H1 (cell line): ENCODE data around the gene MKI67. TPM values are rescaled to one million over a fixed set of nuclear protein-coding genes. Genes with fewer than 3 reads are reported as not detected.

Experiments
- CTCF ChIA-PET: fragments of 300-600 bp; sonication (Branson Sonifier 250); formaldehyde crosslinking; loops from one replicate; lab custom pipeline; 2021; ENCODE audit not compliant: partially characterized antibody; lab: Charles Lee
- POLR2A ChIA-PET: fragments of 300-600 bp; sonication (Branson Sonifier 250); formaldehyde crosslinking; loops from one replicate; lab custom pipeline; 2021; ENCODE audit warnings: inconsistent platforms; ENCODE audit not compliant: partially characterized antibody; lab: Charles Lee
- DNase-seq, 2 experiments: peaks; one replicate each; pipeline versions ENCODE4 v3.0.0 to v3.0.0-alpha.2; 2010 to 2022; ENCODE audit warnings: low spot score in 2 of 2, low read depth in 1 of 2, mixed read lengths in 1 of 2
- FAIRE-seq: peaks from 2 replicates; lab custom pipeline; 2011; peaks lifted over from hg19 to GRCh38; lab: Jason Lieb, UNC
- H2AFZ ChIP-seq: 2 replicates; pipeline ENCODE4 v1.8.1; 2012; ENCODE audit warnings: low read length, inconsistent platforms
- H2AK5ac ChIP-seq: 2 replicates; pipeline ENCODE4 v1.6.1; 2013; ENCODE audit warnings: low read depth, low read length
- H2BK120ac ChIP-seq: replicated peaks from 2 replicates; pipeline ENCODE3; 2013; ENCODE audit warnings: low read depth, low read length, inconsistent platforms
- H2BK12ac ChIP-seq: 2 replicates; pipeline ENCODE4 v1.6.1; 2013; ENCODE audit warnings: low read depth, low read length
- H2BK15ac ChIP-seq: 2 replicates; pipeline ENCODE4 v1.6.1; 2013; ENCODE audit warnings: low read length
- H2BK20ac ChIP-seq: 2 replicates; pipeline ENCODE4 v1.6.1; 2013; ENCODE audit warnings: low read length
- H2BK5ac ChIP-seq: 2 replicates; pipeline ENCODE4 v1.6.1; 2013; ENCODE audit warnings: low read depth, low read length
- H3K14ac ChIP-seq: 2 replicates; pipeline ENCODE4 v1.6.1; 2013; ENCODE audit warnings: inconsistent platforms; ENCODE audit not compliant: insufficient read length
- H3K18ac ChIP-seq: 2 replicates; pipeline ENCODE4 v1.6.1; 2013; ENCODE audit warnings: low read length; ENCODE audit errors: extremely low read depth
- H3K23ac ChIP-seq: 2 replicates; pipeline ENCODE4 v1.6.1; 2013; ENCODE audit warnings: inconsistent platforms; ENCODE audit not compliant: insufficient read length
- H3K23me2 ChIP-seq: 2 replicates; pipeline ENCODE4 v1.6.1; 2013; ENCODE audit warnings: low read depth, low read length
- H3K27ac ChIP-seq: 2 replicates; pipeline ENCODE4 v1.6.1; 2011; ENCODE audit warnings: low read depth, low read length, inconsistent platforms
- H3K27me3 ChIP-seq, 4 experiments: replicated peaks in 1 of 4; 1 replicate in 1 of 4; 2 replicates in 3 of 4; pipeline versions ENCODE4 v1.6.1 to v1.8.1; 2011 to 2013; ENCODE audit warnings: low read length in 3 of 4, mild to moderate bottlenecking in 3 of 4, inconsistent platforms in 2 of 4, mixed read lengths in 2 of 4, moderate library complexity in 1 of 4; ENCODE audit not compliant: control insufficient read depth in 3 of 4, insufficient read depth in 3 of 4; ENCODE audit errors: extremely low read depth in 1 of 4
- H3K36me3 ChIP-seq, 4 experiments: 2 replicates each; pipeline versions ENCODE4 v1.6.1 to v1.8.1; 2011 to 2013; ENCODE audit warnings: mild to moderate bottlenecking in 4 of 4, low read length in 3 of 4, moderate library complexity in 2 of 4, control low read depth in 1 of 4, inconsistent platforms in 1 of 4; ENCODE audit not compliant: insufficient read depth in 4 of 4, control insufficient read depth in 2 of 4
- H3K4ac ChIP-seq: replicated peaks from 2 replicates; pipeline ENCODE3; 2013; ENCODE audit warnings: low read length, low read depth, mixed read lengths, inconsistent platforms; ENCODE audit not compliant: insufficient read length
- H3K4me1 ChIP-seq, 4 experiments: replicated peaks in 1 of 4; 1 replicate in 1 of 4; 2 replicates in 3 of 4; pipeline versions ENCODE4 v1.6.1 to v1.8.1; 2011 to 2013; ENCODE audit warnings: low read length in 3 of 4, inconsistent platforms in 2 of 4, mixed read lengths in 1 of 4; ENCODE audit not compliant: insufficient read depth in 4 of 4, control insufficient read depth in 3 of 4
- H3K4me2 ChIP-seq, 2 experiments: 2 replicates each; pipeline versions ENCODE4 v1.6.1 to v1.8.1; 2011 to 2013; ENCODE audit warnings: low read depth in 2 of 2, low read length in 2 of 2, control low read depth in 1 of 2, inconsistent platforms in 1 of 2, mild to moderate bottlenecking in 1 of 2; ENCODE audit not compliant: insufficient read depth in 1 of 2
- H3K4me3 ChIP-seq, 4 experiments: fragments of 200-600, 300-600 bp in 1 of 4; sonication (generic), shearing (Covaris generic), sonication (Bioruptor Twin) in 1 of 4; 2 replicates each; pipeline versions ENCODE4 v1.5.1 to v1.8.1; 2011 to 2016; ENCODE audit warnings: low read length in 4 of 4, low read depth in 3 of 4, control low read depth in 2 of 4, inconsistent platforms in 2 of 4, mild to moderate bottlenecking in 2 of 4, mixed read lengths in 1 of 4, moderate library complexity in 1 of 4; ENCODE audit not compliant: insufficient read depth in 2 of 4; ENCODE audit errors: extremely low read depth in 1 of 4
- H3K56ac ChIP-seq: replicated peaks from 2 replicates; pipeline ENCODE3; 2013; ENCODE audit warnings: low read depth, mild to moderate bottlenecking, mixed read lengths, low read length, inconsistent platforms; ENCODE audit not compliant: insufficient read length
- H3K79me1 ChIP-seq: 2 replicates; pipeline ENCODE4 v1.6.1; 2013; ENCODE audit warnings: low read depth, low read length, control low read depth
- H3K79me2 ChIP-seq, 2 experiments: 2 replicates each; pipeline versions ENCODE4 v1.6.1 to v1.8.1; 2012 to 2013; ENCODE audit warnings: low read length in 2 of 2, mild to moderate bottlenecking in 2 of 2, inconsistent platforms in 1 of 2; ENCODE audit not compliant: insufficient read depth in 2 of 2, control insufficient read depth in 1 of 2
- H3K9ac ChIP-seq, 4 experiments: replicated peaks in 1 of 4; 1 replicate in 1 of 4; 2 replicates in 3 of 4; pipeline versions ENCODE4 v1.6.1 to v1.8.1; 2011 to 2013; ENCODE audit warnings: low read depth in 3 of 4, low read length in 3 of 4, control low read depth in 2 of 4, mild to moderate bottlenecking in 2 of 4, moderate library complexity in 2 of 4, inconsistent platforms in 1 of 4; ENCODE audit errors: extremely low read depth in 1 of 4
- H3K9me3 ChIP-seq, 2 experiments: 2 replicates each; pipeline versions ENCODE4 v1.6.1 to v1.8.1; 2012 to 2013; ENCODE audit warnings: mild to moderate bottlenecking in 2 of 2, moderate library complexity in 2 of 2, control low read depth in 1 of 2, inconsistent platforms in 1 of 2, low read depth in 1 of 2, low read length in 1 of 2, mixed read lengths in 1 of 2; ENCODE audit not compliant: insufficient read depth in 2 of 2
- H4K20me1 ChIP-seq, 2 experiments: replicated peaks in 1 of 2; 2 replicates each; pipeline versions ENCODE3 to v1.8.1; 2011 to 2013; ENCODE audit warnings: inconsistent platforms in 2 of 2, low read length in 2 of 2, mild to moderate bottlenecking in 1 of 2; ENCODE audit not compliant: insufficient read depth in 2 of 2, control insufficient read depth in 1 of 2
- H4K5ac ChIP-seq: 2 replicates; pipeline ENCODE4 v1.6.1; 2013; ENCODE audit warnings: low read length, low read depth, mixed read lengths, inconsistent platforms; ENCODE audit not compliant: insufficient read length
- H4K8ac ChIP-seq: 2 replicates; pipeline ENCODE4 v1.8.0; 2013; ENCODE audit warnings: mild to moderate bottlenecking, moderate library complexity, low read length, inconsistent platforms; ENCODE audit not compliant: insufficient read depth; ENCODE audit errors: extremely low read depth
- H4K91ac ChIP-seq: replicated peaks from 2 replicates; pipeline ENCODE3; 2013; ENCODE audit warnings: low read length, mixed read lengths, inconsistent platforms; ENCODE audit not compliant: insufficient read length
- CBX8 ChIP-seq: fragments of 300-800, 300-1000 bp; sonication (generic); IDR thresholded peaks from 2 replicates; pipeline ENCODE4 v1.7.1; 2016; ENCODE audit warnings: low read depth, low read length, borderline replicate concordance
- GTF2F1 ChIP-seq: IDR thresholded peaks from 2 replicates; pipeline ENCODE4 v1.6.1; 2012; ENCODE audit warnings: low read depth, low read length, improper control_type of control experiment, borderline replicate concordance
- HDAC2 ChIP-seq, 2 experiments: fragments of 300-600 bp in 1 of 2; sonication (generic) in 1 of 2; IDR thresholded peaks; 2 replicates each; pipeline ENCODE4 v1.6.1; 2011 to 2012; ENCODE audit warnings: low read depth in 2 of 2, low read length in 2 of 2, mild to moderate bottlenecking in 2 of 2, moderate library complexity in 2 of 2, borderline replicate concordance in 1 of 2, inconsistent platforms in 1 of 2
- RAD21 ChIP-seq, 2 experiments: IDR thresholded peaks in 1 of 2; conservative IDR thresholded peaks in 1 of 2; 2 replicates each; pipeline ENCODE4 v1.6.1; 2011; ENCODE audit warnings: low read depth in 2 of 2, low read length in 2 of 2, improper control_type of control experiment in 1 of 2, inconsistent platforms in 1 of 2, mild to moderate bottlenecking in 1 of 2, moderate library complexity in 1 of 2
- RXRA ChIP-seq: IDR thresholded peaks from 2 replicates; pipeline ENCODE4 v1.6.1; 2011; ENCODE audit warnings: low read depth, mild to moderate bottlenecking, low read length, moderate library complexity; ENCODE audit not compliant: insufficient read depth
- SAP30 ChIP-seq: fragments of 300-600 bp; sonication (generic); IDR thresholded peaks from 2 replicates; pipeline ENCODE4 v1.7.1; 2012; ENCODE audit warnings: low read length, moderate library complexity, mild to moderate bottlenecking, inconsistent platforms; ENCODE audit not compliant: insufficient read depth, insufficient replicate concordance
- TEAD4 ChIP-seq: IDR thresholded peaks from 2 replicates; pipeline ENCODE4 v1.6.1; 2012; ENCODE audit warnings: low read depth, low read length, inconsistent platforms, mixed read lengths
- WGBS, 2 experiments: shearing (Covaris generic) in 1 of 2; methylation state at CpG; one replicate each; pipeline versions ENCODE4 v1.1.6 to v1.1.7; 2013 to 2015; ENCODE audit warnings: low lambda C conversion rate in 2 of 2, mixed read lengths in 2 of 2, inconsistent platforms in 1 of 2, low coverage in 1 of 2, missing lambda C conversion rate in 1 of 2; ENCODE audit not compliant: insufficient replicate concordance in 2 of 2, insufficient coverage in 1 of 2, insufficient read length in 1 of 2; ENCODE audit errors: extremely low coverage in 1 of 2, missing lambda C conversion rate in 1 of 2; 5-methylcytosine and 5-hydroxymethylcytosine counted together
- polyA plus RNA-seq, 7 experiments: library from polyadenylated mRNA; depleted of rRNA in 3 of 7; stranded (reverse) in 5 of 7; unstranded in 2 of 7; fragments of >200 nt in 5 of 7; fragments of 200-250 nt in 2 of 7; gene quantifications; 1 replicate in 5 of 7; 2 replicates in 1 of 7; 4 replicates in 1 of 7; pipeline versions ENCODE4 v1.2.1 to v1.2.3, GENCODE V29; 2011 to 2013; ENCODE audit warnings: missing spikeins in 2 of 7, mixed read lengths in 2 of 7
- total RNA-seq: library from RNA; stranded (reverse); fragmentation: NEBNext Ultra II Directional; extraction: Animal tissue kit (Norgen Biotek cat#: 25700); gene quantifications from 2 replicates; pipeline ENCODE4 v1.2.1, GENCODE V29; 2021

The MKI67 gene
- total and polyA plus RNA-seq, 2 of the 8 experiments (the other 6 are each of a cell fraction or from before 2014, with no cell fraction given), result 15.8 to 85.1 TPM

DNA sequence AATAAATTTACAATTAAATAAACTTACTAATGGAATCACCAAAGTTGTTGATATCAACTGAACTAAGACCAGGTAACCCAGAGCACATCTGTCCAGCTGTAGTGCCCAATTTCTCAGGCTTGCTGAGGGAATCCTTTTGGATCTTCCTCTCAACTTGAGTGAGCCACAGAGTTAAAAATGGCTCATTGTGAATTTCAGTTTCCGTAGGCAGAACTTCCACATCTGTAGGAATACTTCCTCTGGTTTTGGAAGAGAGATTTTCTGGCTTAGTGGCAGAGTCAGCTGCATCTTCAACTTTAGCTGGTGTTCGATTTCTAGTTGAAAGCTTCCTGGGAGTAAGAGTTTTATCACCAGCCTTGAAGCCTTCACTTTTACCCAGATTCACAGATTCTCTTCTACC is 11.3 kb downstream of the MKI67 start:
- H2BK15ac ChIP-seq, result no peak overlapping the region
- no peak overlapping the region for H3K56ac ChIP-seq
- no peaks in the 10 kb centered on the region for H3K27me3 ChIP-seq
- WGBS, 2 experiments, result 77% methylated on average over 2 of the region's 2 CpGs; no CpG with 5 or more reads in 1 of the 2 experiments
- no peak for FAIRE-seq
- H3K9me3 ChIP-seq, result no peaks in the 10 kb centered on the region
- ChIA-PET POLR2A (interaction anchor here (1.2 kb wide), 1 partner anchor 18 kb away, joined by 3 read pairs; no protein-coding TSS in a partner anchor), CTCF (interaction anchor here (0.7 to 3.2 kb wide), 8 partner anchors 9 to 39 kb away, joined by 3 to 19 read pairs (median 4); no protein-coding TSS in a partner anchor)
- H3K36me3 ChIP-seq, result peaks cover 28 to 80% (median 74%) of the 10 kb centered on the region in 4 experiments
- no peak overlapping the region for H3K23ac ChIP-seq
- no peak overlapping the region for H2BK12ac ChIP-seq
- no peak overlapping the region for H2AK5ac ChIP-seq
- no peak overlapping the region for H4K5ac ChIP-seq
- no peak for DNase-seq
- TF ChIP-seq RAD21 (IDR thresholded peaks at IDR 0.05 in 1 of 2, conservative IDR thresholded peaks at IDR 0.05 in 1 of 2; ENCODE audit: low read depth in 2 of 2, low read length in 2 of 2), result no peak
- TF ChIP-seq GTF2F1, result no peak
- TF ChIP-seq RXRA, result no peak
- no peak for TF ChIP-seq SAP30
- no peak for TF ChIP-seq TEAD4
- no peak for TF ChIP-seq HDAC2 (IDR thresholded peaks at IDR 0.05; ENCODE audit: borderline replicate concordance in 1 of 2, low read depth in 2 of 2, low read length in 2 of 2)
- TF ChIP-seq CBX8, result no peak
- H2BK120ac ChIP-seq, result no peak overlapping the region
- H4K8ac ChIP-seq, result no peak overlapping the region
- H3K23me2 ChIP-seq, result no peaks in the 10 kb centered on the region
- H3K79me1 ChIP-seq, result no peaks in the 10 kb centered on the region
- no peaks in the 10 kb centered on the region for H3K79me2 ChIP-seq
- no peak overlapping the region for H3K9ac ChIP-seq
- no peak overlapping the region for H3K4me3 ChIP-seq
- no peak overlapping the region for H2BK20ac ChIP-seq
- H2AFZ ChIP-seq, result no peak overlapping the region
- no peak overlapping the region for H3K18ac ChIP-seq
- H3K27ac ChIP-seq, result no peak overlapping the region
- no peaks in the 10 kb centered on the region for H3K4me1 ChIP-seq
- no peak overlapping the region for H4K91ac ChIP-seq
- H3K4me2 ChIP-seq, result no peak overlapping the region
- no peak overlapping the region for H3K4ac ChIP-seq
- H2BK5ac ChIP-seq, result no peak overlapping the region
- H4K20me1 ChIP-seq, result peaks cover 0 to 1% of the 10 kb centered on the region in 2 experiments
- no peak overlapping the region for H3K14ac ChIP-seq
